ENCODE data around the gene NUSAP1.
A peak's percentile ranks its signal among the peaks of the same experiment; 100 is the strongest.
"Not testable (repeated sequence)": the region's sequence is repeated elsewhere in the genome, so short reads cannot be mapped to it uniquely, and the experiment has no call there.

The NUSAP1 gene

GRCh38 chr15:41332194-41333025 is at the start of gene NUSAP1, which contains the start of gene OIP5:
NUSAP1 (plus strand) TSS chr15:41332881; CDS start chr15:41332958, 77 bp downstream.
OIP5 (minus strand) TSS chr15:41332591; CDS start chr15:41332561, 30 bp downstream.
- peak; percentile 93 for DNase-seq (ENCODE audit: low spot score)

GRCh38 chr15:41282980-41283652 is 49.6 kb upstream of the NUSAP1 start:
- not testable (repeated sequence) for DNase-seq (ENCODE audit: low spot score)

- DNase-seq (ENCODE audit: low spot score): peak; percentile 98
These were observed 48.8 kb upstream of the NUSAP1 start for GRCh38 chr15:41283653-41284426.

GRCh38 chr15:41284427-41285177 is 48.1 kb upstream of the NUSAP1 start:
- peak; percentile 9 for DNase-seq (ENCODE audit: low spot score)

GRCh38 chr15:41285285-41285684 is 47.4 kb upstream of the NUSAP1 start:
- DNase-seq (ENCODE audit: low spot score): no peak

GRCh38 chr15:41286665-41287333 is 45.9 kb upstream of the NUSAP1 start:
- DNase-seq (ENCODE audit: low spot score): no peak

- DNase-seq (ENCODE audit: low spot score): no peak
These were observed 44.2 kb upstream of the NUSAP1 start for GRCh38 chr15:41288464-41288863.

- DNase-seq (ENCODE audit: low spot score): no peak
These were observed 42.7 kb upstream of the NUSAP1 start for GRCh38 chr15:41289953-41290352.

- peak; percentile 9 for DNase-seq (ENCODE audit: low spot score)
These were observed 41.5 kb upstream of the NUSAP1 start for GRCh38 chr15:41291065-41291631.

GRCh38 chr15:41292521-41292920 is 40.2 kb upstream of the NUSAP1 start:
- DNase-seq (ENCODE audit: low spot score): no peak

- not testable (repeated sequence) for DNase-seq (ENCODE audit: low spot score)
These were observed 31.5 kb upstream of the NUSAP1 start for GRCh38 chr15:41301139-41301538.

GRCh38 chr15:41301587-41301986 is 31.1 kb upstream of the NUSAP1 start:
- no peak for DNase-seq (ENCODE audit: low spot score)

GRCh38 chr15:41304149-41304770 is 28.4 kb upstream of the NUSAP1 start:
- DNase-seq (ENCODE audit: low spot score): no peak

- no peak for DNase-seq (ENCODE audit: low spot score)
These were observed 25.0 kb upstream of the NUSAP1 start for GRCh38 chr15:41307679-41308078.

GRCh38 chr15:41309226-41309905 is 23.3 kb upstream of the NUSAP1 start:
- DNase-seq (ENCODE audit: low spot score): no peak

- not testable (repeated sequence) for DNase-seq (ENCODE audit: low spot score)
These were observed 11.8 kb upstream of the NUSAP1 start for GRCh38 chr15:41320805-41321330.

GRCh38 chr15:41323611-41324010 is 9.1 kb upstream of the NUSAP1 start:
- DNase-seq (ENCODE audit: low spot score): no peak

GRCh38 chr15:41331281-41331680 is 1.4 kb upstream of the NUSAP1 start:
- no peak for DNase-seq (ENCODE audit: low spot score)

GRCh38 chr15:41331833-41332193 is 868 bp upstream of the NUSAP1 start:
- peak; percentile 32 for DNase-seq (ENCODE audit: low spot score)
